GM20000 (cell line): ENCODE data around the gene DRP2.
"Not testable (repeated sequence)": the region's sequence is repeated elsewhere in the genome, so short reads cannot be mapped to it uniquely, and the experiment has no call there.

Experiments used
- DNase-seq: peaks from one replicate; pipeline ENCODE4 v3.0.0; 2012; ENCODE audit warnings: low spot score
- TF ChIP-seq, protein P1 (sequence below): IDR thresholded peaks from 2 replicates; pipeline ENCODE4 v1.5.1; 2012; ENCODE audit warnings: mild to moderate bottlenecking, control low read depth; ENCODE audit errors: extremely low read depth, missing control alignments

DRP2 gene, protein sequence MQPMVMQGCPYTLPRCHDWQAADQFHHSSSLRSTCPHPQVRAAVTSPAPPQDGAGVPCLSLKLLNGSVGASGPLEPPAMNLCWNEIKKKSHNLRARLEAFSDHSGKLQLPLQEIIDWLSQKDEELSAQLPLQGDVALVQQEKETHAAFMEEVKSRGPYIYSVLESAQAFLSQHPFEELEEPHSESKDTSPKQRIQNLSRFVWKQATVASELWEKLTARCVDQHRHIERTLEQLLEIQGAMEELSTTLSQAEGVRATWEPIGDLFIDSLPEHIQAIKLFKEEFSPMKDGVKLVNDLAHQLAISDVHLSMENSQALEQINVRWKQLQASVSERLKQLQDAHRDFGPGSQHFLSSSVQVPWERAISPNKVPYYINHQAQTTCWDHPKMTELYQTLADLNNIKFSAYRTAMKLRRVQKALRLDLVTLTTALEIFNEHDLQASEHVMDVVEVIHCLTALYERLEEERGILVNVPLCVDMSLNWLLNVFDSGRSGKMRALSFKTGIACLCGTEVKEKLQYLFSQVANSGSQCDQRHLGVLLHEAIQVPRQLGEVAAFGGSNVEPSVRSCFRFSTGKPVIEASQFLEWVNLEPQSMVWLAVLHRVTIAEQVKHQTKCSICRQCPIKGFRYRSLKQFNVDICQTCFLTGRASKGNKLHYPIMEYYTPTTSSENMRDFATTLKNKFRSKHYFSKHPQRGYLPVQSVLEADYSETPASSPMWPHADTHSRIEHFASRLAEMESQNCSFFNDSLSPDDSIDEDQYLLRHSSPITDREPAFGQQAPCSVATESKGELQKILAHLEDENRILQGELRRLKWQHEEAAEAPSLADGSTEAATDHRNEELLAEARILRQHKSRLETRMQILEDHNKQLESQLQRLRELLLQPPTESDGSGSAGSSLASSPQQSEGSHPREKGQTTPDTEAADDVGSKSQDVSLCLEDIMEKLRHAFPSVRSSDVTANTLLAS

DNA sequence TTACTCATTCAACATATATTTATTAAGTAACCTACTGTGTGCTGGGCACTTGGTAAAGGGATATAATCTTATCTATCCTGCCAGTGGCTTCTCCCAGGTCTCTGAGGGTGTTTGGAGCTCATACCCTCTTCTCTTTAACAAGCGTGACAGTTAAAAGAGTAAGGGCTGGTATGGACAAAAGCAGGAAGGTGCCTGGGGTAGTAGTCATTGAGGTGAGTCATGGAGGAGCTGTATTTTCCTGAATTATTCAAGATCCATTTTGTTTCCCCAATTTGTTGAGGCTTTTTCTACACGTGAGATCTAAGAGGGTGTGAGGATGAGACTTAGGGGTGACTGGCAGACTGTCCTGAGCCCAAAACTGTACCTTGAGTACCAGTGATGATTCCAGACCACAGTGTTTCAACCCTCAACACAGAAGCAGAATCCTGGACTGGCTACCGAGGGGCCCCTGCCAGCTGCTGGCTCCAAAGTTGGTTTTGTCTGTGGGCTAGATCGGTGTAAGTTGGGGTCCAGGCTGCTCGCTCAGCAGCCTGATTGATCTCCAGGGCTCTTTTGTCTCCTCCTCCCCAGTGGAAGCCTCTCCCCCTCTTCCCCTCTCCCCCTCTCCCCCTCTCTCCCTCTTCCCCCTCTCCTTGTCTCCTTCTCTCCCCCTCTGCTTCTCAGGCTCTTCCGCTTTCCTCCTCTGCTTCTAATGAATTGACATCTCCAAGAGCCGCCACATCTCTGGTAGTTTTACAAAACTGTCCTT lies at the start of gene DRP2:
TSS of gene DRP2 (plus strand) at position 671 of the 748 bp plus-strand sequence. CDS start 11,862 bp downstream, outside the sequence.
- no peak for DNase-seq
- TF ChIP-seq, protein P1, sequence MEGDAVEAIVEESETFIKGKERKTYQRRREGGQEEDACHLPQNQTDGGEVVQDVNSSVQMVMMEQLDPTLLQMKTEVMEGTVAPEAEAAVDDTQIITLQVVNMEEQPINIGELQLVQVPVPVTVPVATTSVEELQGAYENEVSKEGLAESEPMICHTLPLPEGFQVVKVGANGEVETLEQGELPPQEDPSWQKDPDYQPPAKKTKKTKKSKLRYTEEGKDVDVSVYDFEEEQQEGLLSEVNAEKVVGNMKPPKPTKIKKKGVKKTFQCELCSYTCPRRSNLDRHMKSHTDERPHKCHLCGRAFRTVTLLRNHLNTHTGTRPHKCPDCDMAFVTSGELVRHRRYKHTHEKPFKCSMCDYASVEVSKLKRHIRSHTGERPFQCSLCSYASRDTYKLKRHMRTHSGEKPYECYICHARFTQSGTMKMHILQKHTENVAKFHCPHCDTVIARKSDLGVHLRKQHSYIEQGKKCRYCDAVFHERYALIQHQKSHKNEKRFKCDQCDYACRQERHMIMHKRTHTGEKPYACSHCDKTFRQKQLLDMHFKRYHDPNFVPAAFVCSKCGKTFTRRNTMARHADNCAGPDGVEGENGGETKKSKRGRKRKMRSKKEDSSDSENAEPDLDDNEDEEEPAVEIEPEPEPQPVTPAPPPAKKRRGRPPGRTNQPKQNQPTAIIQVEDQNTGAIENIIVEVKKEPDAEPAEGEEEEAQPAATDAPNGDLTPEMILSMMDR: no peak

DNA sequence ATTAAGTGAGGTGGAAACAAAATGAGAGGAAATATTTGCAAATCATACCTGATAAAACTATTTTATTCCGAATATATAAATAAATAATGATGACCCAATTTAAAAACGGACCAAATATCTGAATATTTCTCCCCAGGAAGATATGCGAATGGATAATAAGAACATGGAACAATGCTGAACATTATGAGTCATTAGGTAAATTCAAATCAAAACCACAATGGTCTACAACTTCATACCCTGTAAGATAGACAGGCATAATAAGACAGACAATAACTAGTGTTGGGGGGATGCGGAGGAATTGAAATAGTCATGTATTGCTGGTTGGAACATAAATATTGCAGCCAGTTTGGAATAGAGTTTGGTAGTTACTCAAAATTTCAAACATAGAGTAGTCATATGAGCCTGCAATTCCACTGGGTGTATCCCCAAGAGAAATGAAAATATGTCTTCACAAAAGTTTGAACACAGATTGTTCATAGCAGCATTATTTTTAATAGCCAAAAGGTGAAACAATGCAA lies 47.6 kb upstream of the DRP2 start:
- TF ChIP-seq, protein P1: no peak
- no peak for DNase-seq

DNA sequence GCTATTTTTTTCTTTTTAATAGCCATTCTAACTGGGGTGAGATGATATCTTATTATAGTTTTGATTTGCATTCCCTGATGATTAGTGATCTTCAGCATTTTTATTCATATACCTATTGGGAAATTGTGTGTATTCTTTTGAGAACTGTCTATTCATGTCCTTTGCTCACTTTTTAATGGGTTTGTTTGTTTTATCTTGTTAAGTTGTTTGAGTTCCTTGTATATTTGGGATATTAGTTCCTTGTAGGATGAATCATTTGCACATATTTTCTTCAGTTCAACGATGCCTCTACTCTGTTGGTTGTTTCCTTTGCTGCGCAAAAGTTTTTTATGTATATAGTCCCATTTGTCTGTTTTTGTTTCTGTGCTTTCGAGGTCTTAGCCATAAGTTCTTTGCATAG lies 43.1 kb upstream of the DRP2 start:
- TF ChIP-seq, protein P1: no peak
- no peak for DNase-seq

DNA sequence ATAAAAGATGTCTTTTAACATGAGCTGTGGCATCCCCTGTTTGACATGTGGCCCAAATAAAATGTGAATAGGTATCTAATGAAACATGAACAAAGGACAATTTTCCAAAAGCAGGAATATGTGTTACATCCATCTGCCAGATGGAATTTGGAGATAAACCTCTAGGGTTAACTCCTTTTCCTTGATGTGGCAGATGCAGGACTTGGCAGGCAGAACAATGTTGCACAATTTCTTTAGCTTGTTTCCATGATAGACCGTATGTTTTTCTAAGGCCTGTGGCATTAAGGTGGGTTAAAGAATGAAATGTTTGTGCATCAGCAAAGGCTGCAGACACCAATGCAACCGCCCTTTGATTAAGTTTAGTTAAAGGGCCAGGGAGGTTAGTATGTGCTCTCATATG lies 34.7 kb upstream of the DRP2 start:
- DNase-seq: not testable (repeated sequence)

DNA sequence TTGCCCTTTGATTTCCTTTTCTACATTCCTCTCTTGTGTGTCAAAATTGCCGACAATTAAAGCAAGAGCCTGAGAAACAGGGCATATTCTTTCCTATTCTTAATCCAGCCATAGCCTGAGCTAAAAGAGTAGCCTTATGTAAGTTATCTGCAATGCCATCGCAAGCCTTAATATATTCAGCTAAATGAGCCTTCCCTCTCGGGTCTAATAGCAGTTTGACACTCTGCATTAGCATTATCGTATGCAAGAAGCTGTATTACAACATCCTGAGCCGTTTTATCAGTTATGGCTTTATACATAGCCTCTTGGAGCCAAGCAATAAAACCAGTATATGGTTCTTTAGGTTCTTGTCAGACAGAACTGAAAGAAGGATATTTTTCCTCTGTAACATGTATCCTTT lies 31.6 kb upstream of the DRP2 start:
- DNase-seq: not testable (repeated sequence)

DNA sequence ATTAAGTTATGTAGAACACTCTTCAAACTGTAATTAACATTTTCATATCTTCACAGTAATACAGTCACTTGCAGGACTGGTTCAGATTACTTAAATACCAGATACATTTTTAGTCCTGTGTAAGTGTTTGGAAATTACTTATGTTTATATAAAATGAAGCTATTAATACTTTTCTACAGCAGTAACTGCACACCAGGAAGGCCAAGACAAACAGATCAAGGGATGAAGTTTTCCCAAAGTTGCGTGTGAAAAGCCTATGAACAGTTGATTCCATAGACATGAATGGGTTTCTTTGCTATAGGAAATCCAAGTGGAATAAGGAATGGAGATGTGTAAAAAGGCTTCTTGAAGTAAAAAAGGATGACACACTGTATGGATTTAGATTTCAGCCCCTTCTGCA lies 28.9 kb upstream of the DRP2 start:
- no peak for DNase-seq
- TF ChIP-seq, protein P1: no peak

DNA sequence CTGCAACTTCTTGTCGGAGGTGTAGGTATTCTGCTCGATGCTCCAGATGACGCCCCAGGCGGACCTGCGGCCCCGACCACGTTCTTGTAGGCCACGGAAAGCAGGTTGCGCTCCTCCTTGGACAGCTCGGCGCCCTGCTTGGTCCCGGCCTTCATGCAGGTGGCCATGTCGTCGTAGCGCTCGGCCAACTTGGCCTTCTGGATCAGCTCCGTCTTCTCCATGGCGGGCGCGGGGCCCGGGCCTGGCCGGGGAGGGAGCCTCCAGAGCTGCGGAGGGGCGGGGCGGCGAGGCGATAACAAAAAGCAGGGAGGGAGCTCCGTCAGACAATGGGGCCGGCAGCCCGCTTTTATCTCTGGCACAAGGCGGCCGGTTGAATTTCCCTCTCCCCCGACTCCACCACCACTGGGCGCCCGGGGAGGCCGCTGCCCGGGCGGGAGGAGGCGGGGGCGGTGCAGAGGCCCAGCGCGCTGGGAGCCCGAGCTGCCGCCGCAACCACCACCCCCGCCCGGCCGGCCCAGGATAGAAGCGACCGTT lies 28.3 kb upstream of the DRP2 start:
- TF ChIP-seq, protein P1: no peak
- DNase-seq: no peak
